HG03575 (cell line): ENCODE results near the gene DENND1C.
"Not testable (repeated sequence)": the region's sequence is repeated elsewhere in the genome, so short reads cannot be mapped to it uniquely, and the experiment has no call there.

Source experiments
- ATAC-seq: cut with Tn5 transposase; IDR thresholded peaks from one replicate; pipeline ENCODE4 v1.9.1; 2021; ENCODE audit not compliant: unreplicated experiment, insufficient number of reproducible peaks, low FRiP score; ENCODE audit errors: extremely low read depth

DENND1C gene

GRCh38 chr19:6510618-6511017, 29.0 kb upstream of the DENND1C start:
- no peak for ATAC-seq

GRCh38 chr19:6509118-6509971, 27.8 kb upstream of the DENND1C start:
- no peak for ATAC-seq

GRCh38 chr19:6508028-6508771, 26.6 kb upstream of the DENND1C start:
- not testable (repeated sequence) for ATAC-seq

- ATAC-seq: no peak
Observed at GRCh38 chr19:6503407-6504201, 22.0 kb upstream of the DENND1C start.

GRCh38 chr19:6501740-6502648, 20.4 kb upstream of the DENND1C start, which contains the start of gene TUBB4A:
TSS of gene TUBB4A (minus strand) at chr19:6502309. CDS start at chr19:6502212, 97 bp downstream.
- ATAC-seq: no peak

GRCh38 chr19:6500837-6501739, 19.5 kb upstream of the DENND1C start:
- ATAC-seq: no peak

GRCh38 chr19:6499052-6499790, 17.6 kb upstream of the DENND1C start:
- ATAC-seq: no peak

- ATAC-seq: no peak
Observed at GRCh38 chr19:6498294-6499036, 16.9 kb upstream of the DENND1C start.

GRCh38 chr19:6495947-6496346, 14.4 kb upstream of the DENND1C start:
- no peak for ATAC-seq

GRCh38 chr19:6494438-6495036, 12.9 kb upstream of the DENND1C start:
- no peak for ATAC-seq

- ATAC-seq: no peak
Observed at GRCh38 chr19:6491802-6492592, 10.4 kb upstream of the DENND1C start.

GRCh38 chr19:6490134-6490533, 8.5 kb upstream of the DENND1C start:
- ATAC-seq: no peak

GRCh38 chr19:6489278-6490061, 7.9 kb upstream of the DENND1C start:
- ATAC-seq: no peak

GRCh38 chr19:6484831-6485230, 3.2 kb upstream of the DENND1C start:
- no peak for ATAC-seq
